ENCODE measurements around the gene CALN1.

CALN1 gene

DNA sequence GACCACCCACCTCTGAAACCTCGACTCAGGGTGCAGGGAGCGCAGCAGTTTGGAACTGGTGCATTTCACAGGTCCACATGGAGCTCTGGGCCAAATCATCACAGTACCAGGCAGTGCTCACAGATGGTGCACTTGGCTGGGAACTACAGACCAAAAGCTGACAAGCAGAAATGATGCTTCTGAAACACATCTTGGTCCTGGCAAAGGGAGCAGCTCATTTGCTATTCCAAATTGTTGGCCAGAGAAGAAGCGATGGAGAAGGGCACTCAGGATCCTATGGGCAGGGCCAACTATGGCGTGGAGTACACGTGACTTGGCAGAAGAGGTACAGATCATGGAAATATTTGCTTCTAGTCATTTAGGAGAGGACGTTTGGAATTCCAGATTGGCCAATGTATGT is 383.9 kb downstream of the CALN1 start:
- DNase-seq = no peak

GRCh38 chr7:72025381-72025960 is 386.7 kb downstream of the CALN1 start:
- no peak for DNase-seq

GRCh38 chr7:72023926-72024325 is 388.2 kb downstream of the CALN1 start:
- DNase-seq = no peak

GRCh38 chr7:72021716-72022115 is 390.4 kb downstream of the CALN1 start:
- no peak for DNase-seq

- DNase-seq = no peak
These were observed 391.8 kb downstream of the CALN1 start for GRCh38 chr7:72020311-72020710.

DNA sequence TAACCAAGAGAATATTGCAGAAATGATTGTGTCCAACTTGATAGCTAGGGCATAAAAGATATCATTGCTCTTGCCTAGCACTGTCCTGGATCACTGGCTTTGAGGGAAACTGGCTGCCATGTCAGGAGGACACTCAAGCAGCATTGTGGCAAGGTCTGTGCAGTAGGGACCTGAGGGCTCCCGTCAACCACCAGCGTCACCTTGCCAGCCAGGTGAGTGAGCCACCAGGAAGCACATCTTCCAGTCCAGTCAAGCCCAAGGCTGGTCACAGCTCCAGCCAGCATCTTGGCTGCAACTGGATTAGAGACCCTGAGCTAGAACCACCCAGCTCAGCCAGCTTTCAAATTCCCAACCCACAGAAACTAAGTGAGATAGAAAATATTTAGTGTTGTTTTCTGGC is 392.7 kb downstream of the CALN1 start:
- DNase-seq = no peak

GRCh38 chr7:72017756-72018155 is 394.4 kb downstream of the CALN1 start:
- DNase-seq = no peak

- no peak for DNase-seq
These were observed 395.6 kb downstream of the CALN1 start for GRCh38 chr7:72016574-72016973.

DNA sequence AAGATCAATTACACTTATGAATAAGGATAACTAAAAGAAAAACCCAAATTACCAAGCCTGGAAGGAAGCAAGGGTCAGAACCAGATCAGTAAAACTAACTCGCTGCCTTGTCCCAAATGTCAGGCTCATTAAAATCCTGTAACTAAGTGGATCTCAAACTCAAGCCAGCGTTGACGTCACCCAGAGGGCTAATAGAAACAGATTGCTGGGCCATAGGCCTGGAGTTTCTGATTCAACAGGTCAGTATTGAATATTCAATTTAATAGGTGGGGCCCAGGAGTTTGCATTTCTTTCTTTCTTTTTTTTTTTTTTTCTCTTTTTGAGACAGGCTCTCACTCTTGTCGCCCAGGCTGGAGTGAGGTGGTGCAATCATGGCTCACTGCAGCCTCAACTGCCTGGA is 397.0 kb downstream of the CALN1 start:
- DNase-seq = no peak

DNA sequence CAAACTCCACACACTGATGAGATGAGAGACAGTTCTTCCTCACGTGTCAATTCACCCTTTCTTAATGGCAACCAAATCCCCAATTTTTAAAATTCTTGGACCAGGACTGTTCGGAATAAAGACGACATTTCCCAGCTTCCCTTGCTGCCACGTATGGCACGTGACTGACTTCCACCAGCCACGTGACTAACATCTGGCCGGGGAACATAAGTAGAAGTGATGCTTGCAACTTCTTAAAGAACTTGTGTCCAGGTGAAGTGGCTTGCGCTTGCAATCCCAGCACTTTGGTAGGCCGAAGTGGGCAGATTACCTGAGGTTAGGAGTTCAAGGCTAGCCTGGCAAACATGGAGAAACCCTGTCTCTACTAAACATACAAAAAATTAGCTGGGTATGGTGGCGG is 405.1 kb downstream of the CALN1 start:
- DNase-seq = no peak

DNA sequence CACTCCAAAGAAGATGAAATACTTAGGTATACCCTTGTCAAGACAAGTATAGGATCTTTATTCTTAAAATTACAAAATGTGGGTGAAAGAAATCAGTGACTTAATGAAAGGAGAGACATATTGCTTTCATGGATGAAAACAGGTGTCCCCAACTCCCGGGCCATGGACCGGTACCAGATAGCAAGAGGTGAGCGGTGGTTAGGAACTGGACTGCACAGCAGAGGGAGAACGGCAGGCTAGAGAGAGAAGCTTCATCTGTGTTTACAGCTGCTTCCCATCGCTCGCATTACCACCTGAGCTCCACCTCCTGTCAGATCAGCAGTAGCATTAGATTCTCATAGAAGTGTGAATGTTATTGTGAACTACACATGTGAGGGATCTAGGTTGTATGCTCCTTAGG is 408.9 kb downstream of the CALN1 start:
- no peak for DNase-seq

- no peak for DNase-seq
These were observed 416.0 kb downstream of the CALN1 start for GRCh38 chr7:71996141-71996540.

- DNase-seq = no peak
These were observed 417.0 kb downstream of the CALN1 start for GRCh38 chr7:71995111-71995510.

- no peak for DNase-seq
These were observed 420.6 kb downstream of the CALN1 start for GRCh38 chr7:71991586-71991985.

DNA sequence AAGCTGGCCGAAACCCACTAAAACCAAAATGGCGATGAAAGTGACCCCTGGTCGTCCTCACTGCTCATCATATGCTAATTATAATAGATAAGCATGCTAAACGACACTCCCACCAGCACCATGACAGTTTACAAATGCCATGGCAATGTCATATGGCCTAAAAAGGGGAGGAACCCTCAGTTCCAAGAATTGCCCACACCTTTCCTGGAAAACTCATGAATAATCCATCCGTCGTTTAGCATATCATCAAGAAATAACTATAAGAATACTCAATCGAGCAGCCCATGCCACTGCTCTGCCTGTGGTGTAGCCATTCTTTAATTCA is 422.0 kb downstream of the CALN1 start:
- no peak for DNase-seq

GRCh38 chr7:71988201-71988600 is 423.9 kb downstream of the CALN1 start:
- DNase-seq = no peak

DNA sequence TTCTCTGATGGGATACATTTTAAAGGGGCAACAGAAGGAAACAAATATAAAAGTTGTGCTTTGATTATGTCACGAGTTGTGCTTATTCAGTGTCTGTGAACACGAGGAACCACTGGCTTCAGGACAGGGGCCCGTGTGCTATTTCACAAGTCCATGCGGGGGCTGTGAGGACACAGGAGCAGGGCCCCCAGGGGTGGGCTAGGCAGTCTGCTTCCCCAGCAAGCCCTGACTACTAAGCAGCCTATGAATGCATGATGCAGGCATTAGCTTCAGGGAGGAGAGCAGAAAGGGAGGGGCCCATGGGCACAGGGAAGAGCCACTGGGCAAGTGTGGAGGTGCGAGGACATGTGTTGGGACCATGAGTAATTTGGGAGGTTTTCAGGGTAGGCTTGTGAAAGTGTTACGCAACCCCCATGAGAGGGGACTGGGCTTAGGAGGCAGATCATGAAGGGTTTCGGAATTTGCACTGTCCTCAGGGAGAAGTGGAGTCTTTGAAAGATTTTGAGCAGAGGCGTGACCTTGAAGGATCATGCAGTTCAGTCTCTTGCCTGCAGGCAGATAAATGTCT is 424.9 kb downstream of the CALN1 start:
- DNase-seq = no peak

DNA sequence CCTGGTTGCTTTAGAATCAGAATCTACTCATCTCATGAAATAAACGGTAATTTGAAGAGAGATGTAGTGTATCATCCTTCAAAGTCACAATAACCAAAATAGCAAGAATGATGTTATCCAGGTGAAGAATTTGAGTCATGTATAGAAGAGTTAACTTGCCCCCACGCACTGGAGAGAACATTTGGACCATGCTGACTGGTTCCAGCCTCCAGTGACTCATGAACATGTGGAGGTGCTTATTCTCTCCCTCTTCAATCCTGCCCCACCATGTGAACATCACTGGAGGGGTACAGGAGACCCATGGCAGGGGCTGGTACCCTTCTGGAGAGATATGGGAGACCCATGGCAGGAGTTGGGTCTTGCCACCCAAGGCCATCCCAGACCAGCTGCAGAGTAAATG is 427.8 kb downstream of the CALN1 start:
- no peak for DNase-seq

GRCh38 chr7:71982851-71983250 is 429.3 kb downstream of the CALN1 start:
- no peak for DNase-seq

DNA sequence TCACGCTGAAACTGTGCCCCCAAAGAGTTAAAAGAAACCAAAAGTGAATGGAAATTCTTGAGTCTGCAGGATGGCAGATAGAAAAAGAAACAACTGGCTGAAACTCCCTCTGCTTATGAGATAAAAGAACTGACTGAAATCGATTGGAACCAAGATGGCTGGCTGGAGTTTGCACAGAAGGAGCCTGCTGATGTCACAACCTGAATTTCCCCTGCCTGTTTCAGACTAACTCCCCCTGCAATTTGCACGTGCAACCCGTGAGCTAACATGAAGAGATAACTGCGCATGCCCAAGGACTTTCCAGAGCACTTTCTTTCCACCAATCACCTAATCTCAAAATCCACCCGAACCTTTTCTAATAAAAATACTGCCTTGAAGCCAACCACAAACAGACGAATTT is 435.5 kb downstream of the CALN1 start:
- no peak for DNase-seq

DNA sequence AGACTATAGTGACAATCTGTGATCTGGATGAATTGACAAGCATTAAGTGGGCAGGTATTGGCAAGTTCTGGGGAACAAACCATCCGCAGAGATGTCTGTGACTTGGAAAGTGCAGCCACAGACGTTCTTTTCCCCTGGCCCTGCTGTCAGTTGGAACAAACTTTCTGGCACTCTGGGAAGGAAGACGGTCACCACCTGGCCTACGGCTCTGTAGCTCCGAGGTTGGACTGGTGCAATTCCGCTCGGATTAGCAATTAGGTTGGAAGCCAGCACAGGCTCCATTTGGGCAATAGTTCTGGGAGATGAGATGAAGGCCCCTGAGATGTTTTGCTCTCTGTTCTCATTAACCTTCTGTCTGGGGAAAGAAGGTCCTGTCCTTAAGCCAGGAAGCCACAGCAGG is 437.5 kb downstream of the CALN1 start:
- DNase-seq = no peak

DNA sequence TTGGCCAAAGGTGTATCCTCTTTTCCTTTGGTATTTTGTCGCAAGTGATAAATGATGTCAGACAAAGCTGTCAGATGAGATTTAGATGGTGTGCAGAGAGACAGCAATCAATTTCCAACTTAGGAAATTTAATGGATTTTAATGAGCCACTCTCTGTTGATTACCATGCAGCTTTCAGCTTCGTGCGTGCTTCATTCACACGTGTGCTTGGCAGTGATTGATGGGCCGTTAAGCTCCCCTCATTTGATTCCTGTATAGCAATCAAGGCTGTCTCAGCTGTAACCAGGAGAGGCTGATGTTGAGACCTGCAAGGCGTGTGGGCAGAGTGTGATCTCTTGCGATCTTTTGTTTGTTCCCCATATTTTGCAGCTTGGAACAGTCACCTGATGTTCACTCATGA is 439.6 kb downstream of the CALN1 start:
- no peak for DNase-seq

GRCh38 chr7:71970725-71971124 is 441.4 kb downstream of the CALN1 start:
- DNase-seq = no peak

DNA sequence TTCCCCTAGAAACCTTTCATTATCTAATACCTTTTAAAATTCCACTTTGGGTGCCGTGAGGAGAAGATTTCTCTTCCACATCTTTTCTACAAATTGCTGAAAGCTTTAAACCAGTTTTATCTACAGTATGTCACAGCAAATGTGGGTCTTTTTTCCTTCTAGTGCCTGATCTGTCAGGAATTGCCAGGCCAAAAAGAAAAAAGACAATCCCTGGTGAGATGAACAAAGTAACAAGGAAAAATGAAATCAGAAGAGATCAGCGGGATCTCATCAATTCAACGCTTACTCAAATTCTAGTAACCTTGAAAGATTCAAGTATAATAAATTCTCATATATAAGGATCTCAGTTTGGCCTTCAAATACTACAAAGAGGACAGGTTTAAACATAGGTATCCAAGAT is 449.5 kb downstream of the CALN1 start:
- no peak for DNase-seq

DNA sequence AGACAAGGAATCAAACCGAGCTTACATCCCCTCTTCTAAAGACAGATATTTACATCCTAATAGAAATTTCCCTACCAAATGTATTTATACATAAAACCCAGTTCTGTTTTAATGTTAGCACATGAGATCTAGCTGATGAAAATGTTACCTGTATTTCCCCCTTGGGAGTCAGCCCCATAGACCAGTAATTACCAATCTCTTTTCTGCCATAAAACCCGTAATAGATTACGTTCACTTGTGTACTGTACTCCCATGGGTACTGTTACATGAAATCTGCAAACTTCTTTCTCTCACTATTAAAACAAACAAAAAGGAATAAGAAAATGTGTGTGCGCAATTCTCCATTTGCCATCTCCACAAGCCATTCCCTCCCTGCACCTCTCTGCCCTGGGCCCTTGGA is 450.9 kb downstream of the CALN1 start:
- DNase-seq = no peak

GRCh38 chr7:71942115-71942514 is 470.0 kb downstream of the CALN1 start:
- no peak for DNase-seq
